Measurements from ENCODE around the gene KLF9. TPM values are rescaled to one million over a fixed set of nuclear protein-coding genes. Genes with fewer than 3 reads are reported as not detected.

KLF9 gene
- 0.78 to 1.0 TPM (median 0.82 TPM) in 3 replicates for total RNA-seq (2021)
- percentile 31 among the genes with signal in this experiment for Bru-seq, nascent RNA
- long read RNA-seq, experiment 1 = 0 reads
- long read RNA-seq, experiment 2 = 0 reads
- long read RNA-seq, experiment 3 = 0 reads

- H3K4me1 Mint-ChIP-seq = peaks cover 34% of the 10 kb centered on the region
- peak within 1 kb of the TSS; percentile 79 for H3K27ac Mint-ChIP-seq
- DNase-seq (ENCODE audit: low spot score) (peak; percentile 78), ATAC-seq (peak; percentile 64)
- ChIA-PET POLR2A (no interaction called here), CTCF (interaction anchor here (1.2 kb wide), 2 partner anchors 71 to 188 kb away, joined by 4 to 12 read pairs; no protein-coding TSS in a partner anchor)
- no peaks in the 10 kb centered on the region for H3K36me3 Mint-ChIP-seq
- peak within 1 kb of the TSS; percentile 83 for H3K4me3 Mint-ChIP-seq
- H3K27me3 Mint-ChIP-seq (ENCODE audit: low read depth) = peaks cover 59% of the 10 kb centered on the region
- no peaks in the 10 kb centered on the region for H3K9me3 Mint-ChIP-seq
- TF ChIP-seq OVOL2 (CRISPR knock-in tag; IDR thresholded peaks at IDR 0.05; ENCODE audit: borderline replicate concordance) (no peak), USF1 (CRISPR knock-in tag; IDR thresholded peaks at IDR 0.05) (peak; percentile 76), SP1 (CRISPR knock-in tag; conservative IDR thresholded peaks at IDR 0.05) (no peak), JAZF1 (CRISPR knock-in tag; IDR thresholded peaks at IDR 0.05) (no peak), KAT7 (CRISPR knock-in tag; IDR thresholded peaks at IDR 0.05; ENCODE audit: borderline replicate concordance) (no peak), GABPB1 (CRISPR knock-in tag; IDR thresholded peaks at IDR 0.05) (peak; percentile 68), ZNF396 (CRISPR knock-in tag; IDR thresholded peaks at IDR 0.05; ENCODE audit: borderline replicate concordance) (no peak), ATF1 (CRISPR knock-in tag; IDR thresholded peaks at IDR 0.05) (no peak), PRDM15 (CRISPR knock-in tag; IDR thresholded peaks at IDR 0.05) (peak; percentile 83), RELA (CRISPR knock-in tag; IDR thresholded peaks at IDR 0.05; ENCODE audit: borderline replicate concordance) (no peak; the same call in 1 of the 2 replicates), CBFB (CRISPR knock-in tag; IDR thresholded peaks at IDR 0.05; ENCODE audit: low read depth) (no peak), FOXP1 (CRISPR knock-in tag; IDR thresholded peaks at IDR 0.05; ENCODE audit: borderline replicate concordance) (peak; percentile 98), ESRRA (CRISPR knock-in tag; IDR thresholded peaks at IDR 0.05; ENCODE audit: borderline replicate concordance) (no peak), NR3C1 (CRISPR knock-in tag; conservative IDR thresholded peaks at IDR 0.05; ENCODE audit: low read depth) (no peak), IRF2 (CRISPR knock-in tag; IDR thresholded peaks at IDR 0.05; ENCODE audit: borderline replicate concordance, low read depth) (no peak), JUN (CRISPR knock-in tag; IDR thresholded peaks at IDR 0.05) (no peak), MYBL2 (CRISPR knock-in tag; IDR thresholded peaks at IDR 0.05) (peak; percentile 52; the same call in 1 of the 2 replicates), MXD4 (CRISPR knock-in tag; IDR thresholded peaks at IDR 0.05; ENCODE audit: borderline replicate concordance) (no peak), MAX (CRISPR knock-in tag; IDR thresholded peaks at IDR 0.05) (peak; percentile 99), ZNF423 (CRISPR knock-in tag; IDR thresholded peaks at IDR 0.05) (no peak)
- TF ChIP-seq, protein P1, sequence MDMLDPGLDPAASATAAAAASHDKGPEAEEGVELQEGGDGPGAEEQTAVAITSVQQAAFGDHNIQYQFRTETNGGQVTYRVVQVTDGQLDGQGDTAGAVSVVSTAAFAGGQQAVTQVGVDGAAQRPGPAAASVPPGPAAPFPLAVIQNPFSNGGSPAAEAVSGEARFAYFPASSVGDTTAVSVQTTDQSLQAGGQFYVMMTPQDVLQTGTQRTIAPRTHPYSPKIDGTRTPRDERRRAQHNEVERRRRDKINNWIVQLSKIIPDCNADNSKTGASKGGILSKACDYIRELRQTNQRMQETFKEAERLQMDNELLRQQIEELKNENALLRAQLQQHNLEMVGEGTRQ (CRISPR knock-in tag; IDR thresholded peaks at IDR 0.05) = peak; percentile 50
- TF ChIP-seq, protein P2, sequence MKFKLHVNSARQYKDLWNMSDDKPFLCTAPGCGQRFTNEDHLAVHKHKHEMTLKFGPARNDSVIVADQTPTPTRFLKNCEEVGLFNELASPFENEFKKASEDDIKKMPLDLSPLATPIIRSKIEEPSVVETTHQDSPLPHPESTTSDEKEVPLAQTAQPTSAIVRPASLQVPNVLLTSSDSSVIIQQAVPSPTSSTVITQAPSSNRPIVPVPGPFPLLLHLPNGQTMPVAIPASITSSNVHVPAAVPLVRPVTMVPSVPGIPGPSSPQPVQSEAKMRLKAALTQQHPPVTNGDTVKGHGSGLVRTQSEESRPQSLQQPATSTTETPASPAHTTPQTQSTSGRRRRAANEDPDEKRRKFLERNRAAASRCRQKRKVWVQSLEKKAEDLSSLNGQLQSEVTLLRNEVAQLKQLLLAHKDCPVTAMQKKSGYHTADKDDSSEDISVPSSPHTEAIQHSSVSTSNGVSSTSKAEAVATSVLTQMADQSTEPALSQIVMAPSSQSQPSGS (CRISPR knock-in tag; IDR thresholded peaks at IDR 0.05; ENCODE audit: borderline replicate concordance, low read depth) = no peak
- TF ChIP-seq, protein P3, sequence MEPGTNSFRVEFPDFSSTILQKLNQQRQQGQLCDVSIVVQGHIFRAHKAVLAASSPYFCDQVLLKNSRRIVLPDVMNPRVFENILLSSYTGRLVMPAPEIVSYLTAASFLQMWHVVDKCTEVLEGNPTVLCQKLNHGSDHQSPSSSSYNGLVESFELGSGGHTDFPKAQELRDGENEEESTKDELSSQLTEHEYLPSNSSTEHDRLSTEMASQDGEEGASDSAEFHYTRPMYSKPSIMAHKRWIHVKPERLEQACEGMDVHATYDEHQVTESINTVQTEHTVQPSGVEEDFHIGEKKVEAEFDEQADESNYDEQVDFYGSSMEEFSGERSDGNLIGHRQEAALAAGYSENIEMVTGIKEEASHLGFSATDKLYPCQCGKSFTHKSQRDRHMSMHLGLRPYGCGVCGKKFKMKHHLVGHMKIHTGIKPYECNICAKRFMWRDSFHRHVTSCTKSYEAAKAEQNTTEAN (CRISPR knock-in tag; IDR thresholded peaks at IDR 0.05) = peak; percentile 56; the same call in 1 of the 2 replicates
- TF ChIP-seq, protein P4, sequence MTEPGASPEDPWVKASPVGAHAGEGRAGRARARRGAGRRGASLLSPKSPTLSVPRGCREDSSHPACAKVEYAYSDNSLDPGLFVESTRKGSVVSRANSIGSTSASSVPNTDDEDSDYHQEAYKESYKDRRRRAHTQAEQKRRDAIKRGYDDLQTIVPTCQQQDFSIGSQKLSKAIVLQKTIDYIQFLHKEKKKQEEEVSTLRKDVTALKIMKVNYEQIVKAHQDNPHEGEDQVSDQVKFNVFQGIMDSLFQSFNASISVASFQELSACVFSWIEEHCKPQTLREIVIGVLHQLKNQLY (CRISPR knock-in tag; IDR thresholded peaks at IDR 0.05) = no peak
- TF ChIP-seq, protein P5, sequence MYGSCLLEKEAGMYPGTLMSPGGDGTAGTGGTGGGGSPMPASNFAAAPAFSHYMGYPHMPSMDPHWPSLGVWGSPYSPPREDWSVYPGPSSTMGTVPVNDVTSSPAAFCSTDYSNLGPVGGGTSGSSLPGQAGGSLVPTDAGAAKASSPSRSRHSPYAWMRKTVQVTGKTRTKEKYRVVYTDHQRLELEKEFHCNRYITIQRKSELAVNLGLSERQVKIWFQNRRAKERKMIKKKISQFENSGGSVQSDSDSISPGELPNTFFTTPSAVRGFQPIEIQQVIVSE (CRISPR knock-in tag; IDR thresholded peaks at IDR 0.05; ENCODE audit: borderline replicate concordance) = no peak
These were observed at the start of gene KLF9 for GRCh38 chr9:70413799-70414775. Gene KLF9, minus strand, starts transcription at chr9:70414657. Its CDS starts 1,294 bp downstream, at chr9:70413363.

Data from WTC11 (cell line).